ENCODE measurements around the gene ZCCHC14.
A peak's percentile ranks its signal among the peaks of the same experiment; 100 is the strongest.

The ZCCHC14 gene

GRCh38 chr16:87492721-87493607 is at the start of gene ZCCHC14:
ZCCHC14 (minus strand) TSS chr16:87493024; CDS start chr16:87492238, 786 bp downstream.
- DNase-seq, result peak; percentile 96 to 99 (median 97)

- no peak for DNase-seq
Measured at GRCh38 chr16:87541872-87542234, 49.0 kb upstream of the ZCCHC14 start.

- DNase-seq, result no peak
Measured at GRCh38 chr16:87541147-87541871, 48.5 kb upstream of the ZCCHC14 start.

- DNase-seq, result no peak
Measured at GRCh38 chr16:87540897-87541146, 48.0 kb upstream of the ZCCHC14 start.

- DNase-seq, result no peak
Measured at GRCh38 chr16:87540072-87540896, 47.5 kb upstream of the ZCCHC14 start.

- no peak for DNase-seq
Measured at GRCh38 chr16:87539113-87539512, 46.3 kb upstream of the ZCCHC14 start.

- no peak for DNase-seq
Measured at GRCh38 chr16:87538594-87538993, 45.8 kb upstream of the ZCCHC14 start.

GRCh38 chr16:87538160-87538559 is 45.3 kb upstream of the ZCCHC14 start:
- DNase-seq, result no peak

GRCh38 chr16:87536795-87537142 is 43.9 kb upstream of the ZCCHC14 start:
- no peak for DNase-seq

GRCh38 chr16:87535855-87536794 is 43.3 kb upstream of the ZCCHC14 start:
- no peak for DNase-seq

GRCh38 chr16:87535457-87535854 is 42.6 kb upstream of the ZCCHC14 start:
- no peak for DNase-seq

- DNase-seq, result no peak
Measured at GRCh38 chr16:87534751-87535150, 41.9 kb upstream of the ZCCHC14 start.

- DNase-seq, result no peak
Measured at GRCh38 chr16:87534030-87534653, 41.3 kb upstream of the ZCCHC14 start.

- no peak for DNase-seq
Measured at GRCh38 chr16:87533061-87533460, 40.2 kb upstream of the ZCCHC14 start.

- no peak for DNase-seq
Measured at GRCh38 chr16:87531418-87531817, 38.6 kb upstream of the ZCCHC14 start.

GRCh38 chr16:87528690-87529579 is 36.1 kb upstream of the ZCCHC14 start:
- DNase-seq, result no peak

- no peak for DNase-seq
Measured at GRCh38 chr16:87527055-87527724, 34.4 kb upstream of the ZCCHC14 start.

- no peak for DNase-seq
Measured at GRCh38 chr16:87526238-87526947, 33.6 kb upstream of the ZCCHC14 start.

- DNase-seq, result no peak
Measured at GRCh38 chr16:87525352-87525751, 32.5 kb upstream of the ZCCHC14 start.

GRCh38 chr16:87524407-87524806 is 31.6 kb upstream of the ZCCHC14 start:
- no peak for DNase-seq

Measured in stimulated activated naive CD4-positive, alpha-beta T cell (primary cell).